Colon (tissue), 2 donors: ENCODE results near the gene TXNL4A.

Experiments
- FAIRE-seq: peaks from 2 replicates; lab custom pipeline; 2012; peaks lifted over from hg19 to GRCh38; lab: Jason Lieb, UNC
- donor health status: control.
- donor health status: control.

Gene TXNL4A

GRCh38 chr18:79935098-79935480, 53.3 kb downstream of the TXNL4A start:
- no peak for FAIRE-seq

GRCh38 chr18:79934311-79935097, 53.9 kb downstream of the TXNL4A start:
- no peak for FAIRE-seq

- FAIRE-seq, result no peak
Observed at GRCh38 chr18:79933765-79934164, 54.6 kb downstream of the TXNL4A start.

GRCh38 chr18:79932907-79933306, 55.5 kb downstream of the TXNL4A start:
- no peak for FAIRE-seq

- no peak for FAIRE-seq
Observed at GRCh38 chr18:79931475-79931874, 56.9 kb downstream of the TXNL4A start.

- no peak for FAIRE-seq
Observed at GRCh38 chr18:79930020-79930642, 58.2 kb downstream of the TXNL4A start.

GRCh38 chr18:79928563-79928960, 59.8 kb downstream of the TXNL4A start:
- FAIRE-seq, result no peak

GRCh38 chr18:79927607-79928562, 60.5 kb downstream of the TXNL4A start:
- no peak for FAIRE-seq

- no peak for FAIRE-seq
Observed at GRCh38 chr18:79926715-79927606, 61.4 kb downstream of the TXNL4A start.

GRCh38 chr18:79926306-79926705, 62.1 kb downstream of the TXNL4A start:
- no peak for FAIRE-seq

- FAIRE-seq, result no peak
Observed at GRCh38 chr18:79924814-79925731, 63.3 kb downstream of the TXNL4A start.

- FAIRE-seq, result no peak
Observed at GRCh38 chr18:79923896-79924585, 64.3 kb downstream of the TXNL4A start.

- FAIRE-seq, result no peak
Observed at GRCh38 chr18:79922971-79923411, 65.4 kb downstream of the TXNL4A start.

- FAIRE-seq, result no peak
Observed at GRCh38 chr18:79921984-79922965, 66.1 kb downstream of the TXNL4A start.
